Activated T-helper 9 cell treated with anti-CD3 and anti-CD28 coated beads, Interleukin-2, amount 50 U/mL, for 16 hours (primary cell): ENCODE results near the gene BRSK2.

Experiments
- DNase-seq: peaks from one replicate; pipeline ENCODE4 v3.0.0-alpha.2; 2020; ENCODE audit warnings: low read depth

The BRSK2 gene

GRCh38 chr11:1397146-1397861, 7.6 kb downstream of the BRSK2 start:
- DNase-seq, result no peak

GRCh38 chr11:1397862-1398527, 8.3 kb downstream of the BRSK2 start:
- no peak for DNase-seq

- no peak for DNase-seq
Observed at GRCh38 chr11:1398528-1399235, 8.9 kb downstream of the BRSK2 start.

GRCh38 chr11:1399386-1400316, 9.9 kb downstream of the BRSK2 start:
- no peak for DNase-seq

- no peak for DNase-seq
Observed at GRCh38 chr11:1400317-1401170, 10.8 kb downstream of the BRSK2 start.

GRCh38 chr11:1401171-1401445, 11.4 kb downstream of the BRSK2 start:
- DNase-seq, result no peak

- DNase-seq, result no peak
Observed at GRCh38 chr11:1401656-1402221, 12.0 kb downstream of the BRSK2 start.

GRCh38 chr11:1402355-1403077, 12.8 kb downstream of the BRSK2 start:
- no peak for DNase-seq

- no peak for DNase-seq
Observed at GRCh38 chr11:1403078-1403620, 13.4 kb downstream of the BRSK2 start.

- DNase-seq, result no peak
Observed at GRCh38 chr11:1403721-1404460, 14.2 kb downstream of the BRSK2 start.

GRCh38 chr11:1404461-1405185, 14.9 kb downstream of the BRSK2 start:
- no peak for DNase-seq

GRCh38 chr11:1405186-1406020, 15.7 kb downstream of the BRSK2 start:
- no peak for DNase-seq

GRCh38 chr11:1406571-1407485, 17.1 kb downstream of the BRSK2 start:
- DNase-seq, result no peak

- no peak for DNase-seq
Observed at GRCh38 chr11:1407668-1408067, 17.9 kb downstream of the BRSK2 start.

- DNase-seq, result no peak
Observed at GRCh38 chr11:1408346-1408745, 18.6 kb downstream of the BRSK2 start.

GRCh38 chr11:1409108-1409851, 19.5 kb downstream of the BRSK2 start:
- no peak for DNase-seq
